Eye (tissue), 1 donor: ENCODE measurements around the gene TSSK6.
"Not testable (repeated sequence)": the region's sequence is repeated elsewhere in the genome, so short reads cannot be mapped to it uniquely, and the experiment has no call there.

ENCODE experiments used
- DNase-seq: peaks from one replicate; pipeline ENCODE4 v3.0.0-alpha.2; 2015

The TSSK6 gene

GRCh38 chr19:19486343-19487076 is 28.8 kb downstream of the TSSK6 start:
- no peak for DNase-seq

GRCh38 chr19:19485998-19486290 is 29.4 kb downstream of the TSSK6 start:
- DNase-seq = no peak

GRCh38 chr19:19485161-19485997 is 30.0 kb downstream of the TSSK6 start:
- peak; percentile 84 for DNase-seq

- DNase-seq = peak; percentile 62
Measured at GRCh38 chr19:19482809-19483596, 32.3 kb downstream of the TSSK6 start.

- no peak for DNase-seq
Measured at GRCh38 chr19:19480688-19481087, 34.7 kb downstream of the TSSK6 start.

- DNase-seq = no peak
Measured at GRCh38 chr19:19477705-19478383, 37.5 kb downstream of the TSSK6 start.

- no peak for DNase-seq
Measured at GRCh38 chr19:19475849-19476828, 39.2 kb downstream of the TSSK6 start.

GRCh38 chr19:19475015-19475765 is 40.2 kb downstream of the TSSK6 start:
- DNase-seq = peak; percentile 79

- not testable (repeated sequence) for DNase-seq
Measured at GRCh38 chr19:19472106-19472505, 43.2 kb downstream of the TSSK6 start.

- no peak for DNase-seq
Measured at GRCh38 chr19:19471682-19472081, 43.7 kb downstream of the TSSK6 start.

GRCh38 chr19:19470579-19470978 is 44.8 kb downstream of the TSSK6 start:
- DNase-seq = no peak

GRCh38 chr19:19468424-19469050 is 46.8 kb downstream of the TSSK6 start:
- no peak for DNase-seq

- no peak for DNase-seq
Measured at GRCh38 chr19:19466201-19466600, 49.1 kb downstream of the TSSK6 start.

GRCh38 chr19:19465436-19466070 is 49.8 kb downstream of the TSSK6 start:
- no peak for DNase-seq

GRCh38 chr19:19464339-19465098 is 50.8 kb downstream of the TSSK6 start:
- DNase-seq = peak; percentile 92
